ENCODE results near the gene PSMG3.

The PSMG3 gene

DNA sequence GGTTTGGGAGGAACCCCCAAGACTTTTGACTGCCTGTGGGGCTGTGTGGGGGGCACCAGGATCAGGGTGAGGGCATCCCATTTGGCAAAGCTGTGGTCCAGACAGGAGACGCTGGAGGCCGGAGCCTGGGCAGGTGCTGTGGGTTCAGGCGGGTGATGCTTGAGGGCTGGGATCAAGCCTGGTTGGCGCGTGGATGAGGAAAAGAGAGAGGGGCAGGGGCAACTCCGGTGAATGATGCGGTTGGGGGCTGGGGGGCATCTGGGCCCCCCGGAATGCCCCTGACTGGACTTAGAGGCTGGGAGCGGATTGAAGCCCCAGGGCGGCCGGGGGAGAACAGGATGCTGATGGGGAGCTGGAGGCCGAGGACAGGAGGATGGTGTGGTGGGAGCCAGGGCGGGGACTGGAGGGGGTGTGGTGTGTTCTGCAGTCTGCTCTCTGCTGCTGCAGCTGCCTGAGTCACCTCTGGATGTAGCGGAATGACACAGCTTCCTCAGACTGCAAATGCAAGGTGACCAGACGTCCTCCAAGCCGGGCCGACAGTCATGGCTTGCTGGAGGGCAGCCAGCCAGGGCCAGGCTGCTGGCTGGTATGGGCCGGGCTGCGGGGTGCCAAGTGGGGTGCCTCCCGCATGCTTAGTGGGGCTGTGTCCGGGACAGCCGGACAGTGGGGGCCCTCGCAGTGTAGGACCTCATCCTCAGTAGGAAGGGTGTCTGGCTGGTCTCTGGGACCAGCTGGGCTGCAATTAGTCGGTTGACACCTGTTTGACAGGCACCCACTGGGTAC is 36.1 kb downstream of the PSMG3 start:
- DNase-seq: peak; percentile 62
- Histone ChIP-seq H3K4me1 (peaks cover 22% of the 10 kb centered on the region), H3K4me3 (ENCODE audit: low read depth, low read length) (no peak overlapping the region), H3K36me3 (no peaks in the 10 kb centered on the region), H3K9me3 (no peaks in the 10 kb centered on the region), H3K27me3 (peaks cover 79% of the 10 kb centered on the region)
- TF ChIP-seq, protein P1, sequence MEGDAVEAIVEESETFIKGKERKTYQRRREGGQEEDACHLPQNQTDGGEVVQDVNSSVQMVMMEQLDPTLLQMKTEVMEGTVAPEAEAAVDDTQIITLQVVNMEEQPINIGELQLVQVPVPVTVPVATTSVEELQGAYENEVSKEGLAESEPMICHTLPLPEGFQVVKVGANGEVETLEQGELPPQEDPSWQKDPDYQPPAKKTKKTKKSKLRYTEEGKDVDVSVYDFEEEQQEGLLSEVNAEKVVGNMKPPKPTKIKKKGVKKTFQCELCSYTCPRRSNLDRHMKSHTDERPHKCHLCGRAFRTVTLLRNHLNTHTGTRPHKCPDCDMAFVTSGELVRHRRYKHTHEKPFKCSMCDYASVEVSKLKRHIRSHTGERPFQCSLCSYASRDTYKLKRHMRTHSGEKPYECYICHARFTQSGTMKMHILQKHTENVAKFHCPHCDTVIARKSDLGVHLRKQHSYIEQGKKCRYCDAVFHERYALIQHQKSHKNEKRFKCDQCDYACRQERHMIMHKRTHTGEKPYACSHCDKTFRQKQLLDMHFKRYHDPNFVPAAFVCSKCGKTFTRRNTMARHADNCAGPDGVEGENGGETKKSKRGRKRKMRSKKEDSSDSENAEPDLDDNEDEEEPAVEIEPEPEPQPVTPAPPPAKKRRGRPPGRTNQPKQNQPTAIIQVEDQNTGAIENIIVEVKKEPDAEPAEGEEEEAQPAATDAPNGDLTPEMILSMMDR (IDR thresholded peaks at IDR 0.05; ENCODE audit: low read depth, low read length): no peak

DNA sequence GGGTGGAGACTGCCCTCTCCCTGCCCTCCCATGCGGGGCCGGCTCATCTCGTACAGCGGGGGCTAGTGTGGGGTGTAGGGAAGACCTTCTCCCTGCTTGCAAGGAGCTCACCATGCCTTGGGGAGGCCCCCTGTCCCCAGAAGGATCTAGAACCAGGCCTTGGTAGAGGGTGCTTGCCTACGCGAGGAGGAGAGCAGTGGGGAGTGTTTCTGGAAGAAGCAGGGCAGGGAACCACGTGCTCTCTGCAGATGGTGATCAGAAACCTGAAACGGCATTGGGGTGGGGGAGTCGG is 36.6 kb downstream of the PSMG3 start:
- Histone ChIP-seq H3K9me3 (no peaks in the 10 kb centered on the region), H3K27me3 (peaks cover 74% of the 10 kb centered on the region), H3K4me1 (peaks cover 18% of the 10 kb centered on the region), H3K36me3 (no peaks in the 10 kb centered on the region), H3K4me3 (ENCODE audit: low read depth, low read length) (no peak overlapping the region; the same call in 1 of the 2 replicates)
- TF ChIP-seq, protein P1 (IDR thresholded peaks at IDR 0.05; ENCODE audit: low read depth, low read length): no peak
- no peak for DNase-seq

DNA sequence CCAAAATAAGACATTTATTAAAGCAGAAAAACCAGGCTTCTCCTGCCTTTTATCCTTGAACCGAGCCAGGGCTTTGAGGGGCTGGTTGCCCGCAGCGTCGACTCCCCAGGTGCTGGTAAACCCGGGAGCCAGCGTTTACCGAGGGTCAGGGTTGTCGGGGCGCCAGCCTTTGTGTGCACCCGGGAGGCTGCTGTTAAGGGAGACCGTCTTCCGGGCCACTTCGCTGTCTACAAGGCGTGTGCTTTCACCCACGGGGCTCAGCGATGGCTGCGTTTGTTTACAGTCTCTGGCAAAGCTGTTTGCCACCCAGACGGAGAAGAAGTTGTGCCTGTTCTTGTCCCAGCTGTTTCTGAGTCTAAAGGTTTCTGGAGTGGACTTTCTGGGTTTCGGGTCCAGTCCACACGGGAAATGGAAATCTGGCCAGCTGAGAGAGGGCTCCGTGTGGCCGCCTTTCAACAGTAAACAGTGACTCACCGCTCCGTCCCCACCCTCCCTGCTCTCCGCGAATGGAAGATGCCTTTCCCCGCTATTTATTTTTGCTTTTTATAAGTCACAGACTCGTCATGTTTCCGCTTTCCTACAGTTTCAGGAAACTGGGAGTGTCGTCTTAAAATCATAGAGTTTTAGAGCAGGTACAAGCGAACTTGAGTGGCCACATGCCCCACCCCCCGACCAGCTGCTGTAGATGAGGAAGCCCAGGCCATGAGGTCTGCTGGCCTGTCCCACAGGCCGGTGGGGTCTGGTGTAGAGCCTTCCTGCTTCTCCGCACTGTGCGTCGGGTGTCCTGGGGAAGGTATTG is 37.2 kb downstream of the PSMG3 start:
- no peaks in the 10 kb centered on the region for H3K9me3 ChIP-seq

DNA sequence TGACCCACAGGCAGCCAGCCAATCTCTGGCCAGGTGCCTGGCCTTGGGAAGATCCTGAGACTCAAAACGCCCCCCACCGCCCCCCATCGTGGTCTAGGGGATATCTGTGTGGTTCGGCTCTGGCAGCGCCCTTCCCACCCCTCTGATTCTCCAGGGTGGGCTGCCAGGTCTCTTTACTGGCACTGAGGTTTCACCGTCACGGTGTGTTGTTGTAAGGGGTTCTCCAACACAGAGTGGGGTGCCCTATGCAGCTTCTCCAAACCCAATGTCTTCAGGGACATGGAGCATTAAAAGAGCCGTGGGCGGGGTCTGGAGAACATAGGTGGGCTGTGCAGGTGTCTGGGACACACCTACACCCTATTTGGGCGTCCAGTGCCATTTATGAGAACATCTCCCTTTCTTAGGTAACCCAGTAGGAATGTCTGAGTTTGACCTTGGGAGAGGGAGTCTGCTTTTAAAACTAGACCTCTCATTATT is 37.8 kb downstream of the PSMG3 start:
- H3K4me1 ChIP-seq: peaks cover 12% of the 10 kb centered on the region
- no peaks in the 10 kb centered on the region for H3K36me3 ChIP-seq
- no peak overlapping the region for H3K4me3 ChIP-seq (ENCODE audit: low read depth, low read length)
- no peak for DNase-seq
- peaks cover 73% of the 10 kb centered on the region for H3K27me3 ChIP-seq
- H3K9me3 ChIP-seq: no peaks in the 10 kb centered on the region
- TF ChIP-seq, protein P1 (IDR thresholded peaks at IDR 0.05; ENCODE audit: low read depth, low read length): no peak

More for the DNA sequence above, 37.2 kb downstream of the PSMG3 start:
- H3K4me1 ChIP-seq: peaks cover 15% of the 10 kb centered on the region
- peaks cover 73% of the 10 kb centered on the region for H3K27me3 ChIP-seq
- no peaks in the 10 kb centered on the region for H3K36me3 ChIP-seq
- peak; percentile 24 for DNase-seq
- H3K4me3 ChIP-seq (ENCODE audit: low read depth, low read length): peak overlapping the region; percentile 29
- TF ChIP-seq, protein P1 (IDR thresholded peaks at IDR 0.05; ENCODE audit: low read depth, low read length): no peak

DNA sequence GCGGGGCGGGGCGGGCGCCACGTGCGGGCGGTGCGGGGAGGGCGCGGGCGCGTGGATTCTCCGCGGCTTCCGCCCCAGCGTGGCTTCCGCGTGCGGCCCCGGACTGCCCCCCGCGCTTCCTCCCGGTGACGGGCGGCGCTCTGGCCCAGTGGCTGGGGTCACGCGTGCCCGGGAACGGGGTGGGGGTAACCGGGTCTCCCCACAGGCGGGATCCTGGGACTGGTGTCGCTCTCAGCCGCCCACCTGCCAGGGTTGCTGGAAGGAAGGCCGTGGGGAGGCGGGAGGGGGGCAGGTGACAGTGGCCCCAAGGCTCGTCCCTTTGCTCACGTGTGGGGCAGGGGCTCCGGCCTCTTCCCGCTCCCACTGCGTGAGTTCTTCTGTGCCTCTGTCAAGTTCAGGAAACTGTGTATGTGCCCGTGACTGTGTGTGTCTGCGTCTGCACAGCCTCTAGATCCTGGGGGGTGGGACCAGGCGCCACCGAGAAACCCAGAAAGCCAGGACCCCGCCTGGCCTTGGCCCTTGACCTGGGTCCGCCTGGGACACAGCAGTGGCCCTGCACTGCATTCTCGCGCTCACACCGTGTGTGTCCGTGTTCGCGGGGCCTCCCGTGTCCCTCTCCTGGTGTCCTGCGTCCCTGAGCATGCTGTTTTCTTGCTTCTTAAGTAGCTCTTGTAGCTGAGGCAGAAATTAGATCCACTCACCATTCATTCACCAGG is 38.4 kb downstream of the PSMG3 start:
- TF ChIP-seq, protein P1 (IDR thresholded peaks at IDR 0.05; ENCODE audit: low read depth, low read length): no peak
- no peak overlapping the region for H3K4me3 ChIP-seq (ENCODE audit: low read depth, low read length)
- no peaks in the 10 kb centered on the region for H3K9me3 ChIP-seq
- H3K27me3 ChIP-seq: peaks cover 73% of the 10 kb centered on the region
- DNase-seq: peak; percentile 13
- H3K36me3 ChIP-seq: no peaks in the 10 kb centered on the region
- H3K4me1 ChIP-seq: peaks cover 12% of the 10 kb centered on the region

All from BE2C (cell line).